ENCODE measurements around the gene CAMKMT. TPM values are rescaled to one million over a fixed set of nuclear protein-coding genes. Genes with fewer than 3 reads are reported as not detected.

The CAMKMT gene
- total RNA-seq, 3 donors from 2014 or later (not counting 1 experiment from before 2014, with no cell fraction given): 18.1 to 25.0 (median 20.6) TPM

- Histone ChIP-seq H3K27ac (ENCODE audit: low read length) (no peak overlapping the region), H3K4me3 (ENCODE audit: low read length) (no peak overlapping the region), H3K36me3 (ENCODE audit: control insufficient read depth, insufficient read depth, low read length) (no peaks in the 10 kb centered on the region), H3K4me1 (ENCODE audit: control insufficient read depth, insufficient read depth, low read length) (no peaks in the 10 kb centered on the region), H3K9me3 (ENCODE audit: control insufficient read depth, insufficient read depth, low read length) (no peaks in the 10 kb centered on the region), H3K27me3 (ENCODE audit: control insufficient read depth, insufficient read depth, low read length) (no peaks in the 10 kb centered on the region)
- TF ChIP-seq, protein P1, sequence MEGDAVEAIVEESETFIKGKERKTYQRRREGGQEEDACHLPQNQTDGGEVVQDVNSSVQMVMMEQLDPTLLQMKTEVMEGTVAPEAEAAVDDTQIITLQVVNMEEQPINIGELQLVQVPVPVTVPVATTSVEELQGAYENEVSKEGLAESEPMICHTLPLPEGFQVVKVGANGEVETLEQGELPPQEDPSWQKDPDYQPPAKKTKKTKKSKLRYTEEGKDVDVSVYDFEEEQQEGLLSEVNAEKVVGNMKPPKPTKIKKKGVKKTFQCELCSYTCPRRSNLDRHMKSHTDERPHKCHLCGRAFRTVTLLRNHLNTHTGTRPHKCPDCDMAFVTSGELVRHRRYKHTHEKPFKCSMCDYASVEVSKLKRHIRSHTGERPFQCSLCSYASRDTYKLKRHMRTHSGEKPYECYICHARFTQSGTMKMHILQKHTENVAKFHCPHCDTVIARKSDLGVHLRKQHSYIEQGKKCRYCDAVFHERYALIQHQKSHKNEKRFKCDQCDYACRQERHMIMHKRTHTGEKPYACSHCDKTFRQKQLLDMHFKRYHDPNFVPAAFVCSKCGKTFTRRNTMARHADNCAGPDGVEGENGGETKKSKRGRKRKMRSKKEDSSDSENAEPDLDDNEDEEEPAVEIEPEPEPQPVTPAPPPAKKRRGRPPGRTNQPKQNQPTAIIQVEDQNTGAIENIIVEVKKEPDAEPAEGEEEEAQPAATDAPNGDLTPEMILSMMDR (IDR thresholded peaks at IDR 0.05): no peak
- 77% methylated on average over 1 of the region's 1 CpG for WGBS (ENCODE audit: insufficient coverage)
- Mint-ChIP-seq H3K27me3 (ENCODE audit: low read depth in 2 of 2) (no peaks in the 10 kb centered on the region), H3K4me3 (no peak overlapping the region), H3K9me3 (peaks cover 0 to 3% of the 10 kb centered on the region in 2 donors), H3K27ac (no peak overlapping the region), H3K36me3 (no peaks in the 10 kb centered on the region), H3K4me1 (peaks cover 0 to 4% of the 10 kb centered on the region in 2 donors)
- DNase-seq: no peak
- intact Hi-C loops (cut with micrococcal nuclease): no loop called here
- ATAC-seq: no peak
Measured at GRCh38 chr2:44628297-44628696, 266.6 kb downstream of the CAMKMT start.

DNA sequence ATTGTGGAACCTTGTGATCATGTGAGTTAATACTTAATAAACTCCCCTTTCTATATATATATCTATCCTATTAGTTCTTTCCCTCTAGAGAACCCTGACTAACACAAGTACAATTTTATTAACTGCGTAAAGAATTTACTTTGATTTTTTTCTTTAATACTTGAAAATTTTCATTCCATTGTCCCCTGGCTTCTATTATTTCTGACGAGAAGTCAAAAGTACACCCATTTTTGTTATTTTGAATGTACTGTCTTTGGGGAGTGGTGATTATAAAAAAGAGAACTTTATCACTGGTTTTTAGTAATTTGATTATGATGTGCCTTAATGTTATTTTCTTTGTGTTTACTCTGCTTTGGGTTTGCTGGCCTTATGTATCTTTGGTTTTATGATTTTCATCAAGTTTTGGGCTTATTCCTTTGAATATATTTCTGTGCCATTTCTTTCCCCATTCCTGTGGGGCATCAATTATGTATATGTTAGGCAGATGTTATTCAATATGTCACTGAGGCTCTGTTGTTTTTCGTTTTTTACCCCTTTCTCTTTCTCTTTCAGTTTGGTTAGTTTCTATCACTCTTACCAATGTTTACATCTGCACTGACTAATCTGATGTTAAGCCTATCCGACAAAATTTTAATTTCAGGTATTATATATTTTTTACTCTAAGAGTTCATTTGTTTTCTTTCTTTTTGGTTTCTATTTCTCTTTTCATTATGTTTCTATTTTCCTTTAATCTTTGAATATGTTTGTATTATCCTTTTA is 271.4 kb downstream of the CAMKMT start:
- H3K4me3 ChIP-seq (ENCODE audit: low read length): no peak overlapping the region
- Mint-ChIP-seq H3K27me3 (ENCODE audit: low read depth in 2 of 2) (no peaks in the 10 kb centered on the region), H3K9me3 (peaks cover 0 to 3% of the 10 kb centered on the region in 2 donors), H3K4me3 (no peak overlapping the region), H3K4me1 (peaks cover 0 to 5% of the 10 kb centered on the region in 2 donors), H3K36me3 (no peaks in the 10 kb centered on the region), H3K27ac (no peak overlapping the region)
- intact Hi-C loops (cut with micrococcal nuclease): no loop called here
- WGBS (ENCODE audit: insufficient coverage): 100% methylated on average over 1 of the region's 4 CpGs
- DNase-seq: no peak
- TF ChIP-seq, protein P1 (IDR thresholded peaks at IDR 0.05): no peak
- ATAC-seq: no peak
- H3K36me3 ChIP-seq (ENCODE audit: control insufficient read depth, insufficient read depth, low read length): no peaks in the 10 kb centered on the region
- H3K4me1 ChIP-seq (ENCODE audit: control insufficient read depth, insufficient read depth, low read length): no peaks in the 10 kb centered on the region
- H3K27ac ChIP-seq (ENCODE audit: low read length): no peak overlapping the region
- H3K27me3 ChIP-seq (ENCODE audit: control insufficient read depth, insufficient read depth, low read length): no peaks in the 10 kb centered on the region
- no peaks in the 10 kb centered on the region for H3K9me3 ChIP-seq (ENCODE audit: control insufficient read depth, insufficient read depth, low read length)

GRCh38 chr2:44635725-44636124 is 274.0 kb downstream of the CAMKMT start:
- peaks cover 0 to 5% of the 10 kb centered on the region in 2 donors for H3K4me1 Mint-ChIP-seq
- H3K9me3 Mint-ChIP-seq: peaks cover 0 to 3% of the 10 kb centered on the region in 2 donors
- ATAC-seq (no peak), DNase-seq (no peak)
- TF ChIP-seq, protein P1 (IDR thresholded peaks at IDR 0.05): no peak
- Histone ChIP-seq H3K27me3 (ENCODE audit: control insufficient read depth, insufficient read depth, low read length) (no peaks in the 10 kb centered on the region), H3K36me3 (ENCODE audit: control insufficient read depth, insufficient read depth, low read length) (no peaks in the 10 kb centered on the region), H3K4me3 (ENCODE audit: low read length) (no peak overlapping the region), H3K4me1 (ENCODE audit: control insufficient read depth, insufficient read depth, low read length) (no peaks in the 10 kb centered on the region), H3K9me3 (ENCODE audit: control insufficient read depth, insufficient read depth, low read length) (no peaks in the 10 kb centered on the region), H3K27ac (ENCODE audit: low read length) (no peak overlapping the region)
- no CpG with 5 or more reads among the region's 2 CpGs for WGBS (ENCODE audit: insufficient coverage)
- no peaks in the 10 kb centered on the region for H3K36me3 Mint-ChIP-seq
- H3K4me3 Mint-ChIP-seq: no peak overlapping the region
- intact Hi-C loops (cut with micrococcal nuclease): no loop called here
- no peak overlapping the region for H3K27ac Mint-ChIP-seq
- no peaks in the 10 kb centered on the region for H3K27me3 Mint-ChIP-seq (ENCODE audit: low read depth in 2 of 2)

DNA sequence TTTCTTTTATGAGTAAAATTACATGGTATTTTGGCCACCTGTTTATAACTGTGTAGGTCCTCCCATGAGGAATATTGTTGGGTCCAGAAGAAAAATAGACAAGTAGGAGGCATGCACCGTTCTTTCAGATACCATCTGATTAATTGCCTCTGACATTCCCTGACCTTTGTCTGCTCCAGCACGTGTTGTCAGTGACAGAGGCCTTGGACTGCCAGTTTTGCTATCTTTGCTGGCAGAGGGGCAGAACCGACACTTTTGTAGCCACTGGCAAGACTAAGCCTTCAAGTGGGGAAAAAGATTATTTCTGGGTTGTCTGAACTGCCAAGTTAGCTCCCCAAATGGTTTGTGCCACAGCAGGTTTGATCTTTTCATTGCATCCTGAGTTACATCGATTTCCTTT is 276.9 kb downstream of the CAMKMT start:
- Histone ChIP-seq H3K27ac (ENCODE audit: low read length) (no peak overlapping the region), H3K36me3 (ENCODE audit: control insufficient read depth, insufficient read depth, low read length) (no peaks in the 10 kb centered on the region), H3K4me3 (ENCODE audit: low read length) (no peak overlapping the region), H3K27me3 (ENCODE audit: control insufficient read depth, insufficient read depth, low read length) (no peaks in the 10 kb centered on the region), H3K4me1 (ENCODE audit: control insufficient read depth, insufficient read depth, low read length) (no peaks in the 10 kb centered on the region), H3K9me3 (ENCODE audit: control insufficient read depth, insufficient read depth, low read length) (no peaks in the 10 kb centered on the region)
- Mint-ChIP-seq H3K27me3 (ENCODE audit: low read depth in 2 of 2) (no peaks in the 10 kb centered on the region), H3K4me3 (no peak overlapping the region), H3K4me1 (no peaks in the 10 kb centered on the region), H3K27ac (no peak overlapping the region), H3K36me3 (no peaks in the 10 kb centered on the region), H3K9me3 (no peaks in the 10 kb centered on the region)
- ATAC-seq: no peak
- WGBS (ENCODE audit: insufficient coverage): 87% methylated on average over 4 of the region's 4 CpGs
- intact Hi-C loops (cut with micrococcal nuclease): no loop called here
- no peak for DNase-seq
- TF ChIP-seq, protein P1 (IDR thresholded peaks at IDR 0.05): no peak
